ENCODE data around the gene ABHD12B. TPM values are rescaled to one million over a fixed set of nuclear protein-coding genes. Genes with fewer than 3 reads are reported as not detected.

Gene ABHD12B
- total and polyA plus RNA-seq, 2 of the 13 experiments (the other 11 are each of a cell fraction or from before 2014, with no cell fraction given), result not detected

GRCh38 chr14:50831726-50832168, 40.1 kb upstream of the ABHD12B start (continued):
- TF ChIP-seq AKNA (CRISPR knock-in tag; IDR thresholded peaks at IDR 0.05; ENCODE audit: borderline replicate concordance), result no peak
- no peak for TF ChIP-seq NCOA2 (CRISPR knock-in tag; IDR thresholded peaks at IDR 0.05)
- TF ChIP-seq ZNF569 (CRISPR knock-in tag; IDR thresholded peaks at IDR 0.05; ENCODE audit: borderline replicate concordance), result no peak
- 0 out of 2 replicates have a peak, but pooled peaks have one; percentile 58 for TF ChIP-seq EZH2 (conservative IDR thresholded peaks at IDR 0.05; ENCODE audit: low read depth, low read length)
- TF ChIP-seq ZNF260 (CRISPR knock-in tag; IDR thresholded peaks at IDR 0.05; ENCODE audit: borderline replicate concordance, low read depth), result no peak
- 0 out of 2 replicates have a peak, but pooled peaks have one; percentile 2 for TF ChIP-seq ZNF441 (CRISPR knock-in tag; IDR thresholded peaks at IDR 0.05; ENCODE audit: borderline replicate concordance)
- TF ChIP-seq TBP (CRISPR knock-in tag; IDR thresholded peaks at IDR 0.05), result no peak
- TF ChIP-seq ZFYVE20 (CRISPR knock-in tag; IDR thresholded peaks at IDR 0.05; ENCODE audit: borderline replicate concordance, low read depth), result no peak
- TF ChIP-seq SMARCC2 (IDR thresholded peaks at IDR 0.05), result no peak
- TF ChIP-seq, protein P1, sequence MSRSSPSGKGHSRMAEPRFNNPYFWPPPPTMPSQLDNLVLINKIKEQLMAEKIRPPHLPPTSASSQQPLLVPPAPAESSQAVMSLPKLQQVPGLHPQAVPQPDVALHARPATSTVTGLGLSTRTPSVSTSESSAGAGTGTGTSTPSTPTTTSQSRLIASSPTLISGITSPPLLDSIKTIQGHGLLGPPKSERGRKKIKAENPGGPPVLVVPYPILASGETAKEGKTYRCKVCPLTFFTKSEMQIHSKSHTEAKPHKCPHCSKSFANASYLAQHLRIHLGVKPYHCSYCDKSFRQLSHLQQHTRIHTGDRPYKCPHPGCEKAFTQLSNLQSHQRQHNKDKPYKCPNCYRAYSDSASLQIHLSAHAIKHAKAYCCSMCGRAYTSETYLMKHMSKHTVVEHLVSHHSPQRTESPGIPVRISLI (CRISPR knock-in tag; IDR thresholded peaks at IDR 0.05; ENCODE audit: borderline replicate concordance), result no peak
- no peak for TF ChIP-seq ZNF552 (CRISPR knock-in tag; IDR thresholded peaks at IDR 0.05; ENCODE audit: borderline replicate concordance)
- TF ChIP-seq SRSF4 (IDR thresholded peaks at IDR 0.05; ENCODE audit: low read depth, low read length, poor library complexity, severe bottlenecking), result no peak
- TF ChIP-seq ARNTL (CRISPR knock-in tag; IDR thresholded peaks at IDR 0.05), result no peak
- TF ChIP-seq, protein P2, sequence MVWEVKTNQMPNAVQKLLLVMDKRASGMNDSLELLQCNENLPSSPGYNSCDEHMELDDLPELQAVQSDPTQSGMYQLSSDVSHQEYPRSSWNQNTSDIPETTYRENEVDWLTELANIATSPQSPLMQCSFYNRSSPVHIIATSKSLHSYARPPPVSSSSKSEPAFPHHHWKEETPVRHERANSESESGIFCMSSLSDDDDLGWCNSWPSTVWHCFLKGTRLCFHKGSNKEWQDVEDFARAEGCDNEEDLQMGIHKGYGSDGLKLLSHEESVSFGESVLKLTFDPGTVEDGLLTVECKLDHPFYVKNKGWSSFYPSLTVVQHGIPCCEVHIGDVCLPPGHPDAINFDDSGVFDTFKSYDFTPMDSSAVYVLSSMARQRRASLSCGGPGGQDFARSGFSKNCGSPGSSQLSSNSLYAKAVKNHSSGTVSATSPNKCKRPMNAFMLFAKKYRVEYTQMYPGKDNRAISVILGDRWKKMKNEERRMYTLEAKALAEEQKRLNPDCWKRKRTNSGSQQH (CRISPR knock-in tag; IDR thresholded peaks at IDR 0.05; ENCODE audit: low read depth), result no peak
- no peak for TF ChIP-seq ZNF605 (CRISPR knock-in tag; IDR thresholded peaks at IDR 0.05)
- no peak for TF ChIP-seq ZNF737 (CRISPR knock-in tag; IDR thresholded peaks at IDR 0.05; ENCODE audit: borderline replicate concordance)
- TF ChIP-seq ATM (IDR thresholded peaks at IDR 0.05; ENCODE audit: borderline replicate concordance), result no peak
- TF ChIP-seq ARID2 (CRISPR knock-in tag; IDR thresholded peaks at IDR 0.05; ENCODE audit: borderline replicate concordance), result no peak
- no peak for TF ChIP-seq ZBTB1 (CRISPR knock-in tag; IDR thresholded peaks at IDR 0.05; ENCODE audit: borderline replicate concordance)
- TF ChIP-seq ZC3H13 (CRISPR knock-in tag; IDR thresholded peaks at IDR 0.05), result no peak
- TF ChIP-seq ATF4 (CRISPR knock-in tag; IDR thresholded peaks at IDR 0.05), result no peak
- no peak for TF ChIP-seq ZC3H4 (CRISPR knock-in tag; IDR thresholded peaks at IDR 0.05; ENCODE audit: borderline replicate concordance)
